ENCODE measurements around the gene RUNX1.

DNA sequence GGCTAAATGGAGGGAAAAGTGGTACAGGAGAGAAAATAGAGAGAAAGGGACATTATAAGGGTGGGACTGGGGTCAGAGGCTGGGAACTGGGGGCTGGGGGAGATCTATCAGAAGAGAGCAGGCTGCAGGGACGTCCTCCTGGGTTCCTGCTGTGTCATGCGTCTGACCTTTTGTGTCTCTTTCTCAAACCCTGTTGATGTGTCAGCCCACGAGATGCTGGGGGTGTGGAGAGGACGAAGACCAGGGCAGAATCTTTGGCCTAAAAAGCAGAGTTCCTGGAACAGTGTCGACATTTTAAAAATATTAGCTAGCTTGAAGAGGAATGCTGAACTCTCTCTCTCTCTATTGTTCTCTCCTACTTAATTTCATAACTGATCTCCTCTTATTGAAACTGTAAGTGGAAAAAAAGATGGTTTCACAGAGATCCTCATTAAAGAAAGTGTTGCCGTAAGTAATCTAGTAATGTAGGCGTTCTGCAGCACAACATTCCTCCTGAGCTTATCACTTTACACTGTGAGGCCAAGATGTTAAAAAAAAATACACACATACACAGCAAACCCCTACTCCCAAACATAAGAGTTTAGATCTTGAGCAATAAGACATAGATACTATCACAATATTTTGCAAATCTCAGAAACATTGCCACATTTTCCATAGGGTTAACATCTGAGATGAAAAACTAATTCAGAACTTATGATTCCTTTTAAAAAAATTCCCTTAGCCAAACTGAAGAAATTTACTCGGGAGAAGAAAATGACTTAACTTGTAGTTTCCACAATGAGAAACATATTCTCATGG, 52.6 kb downstream of the RUNX1 start:
- no peak for TF ChIP-seq POLR2AphosphoS5 (IDR thresholded peaks at IDR 0.05)
- TF ChIP-seq, protein P1, sequence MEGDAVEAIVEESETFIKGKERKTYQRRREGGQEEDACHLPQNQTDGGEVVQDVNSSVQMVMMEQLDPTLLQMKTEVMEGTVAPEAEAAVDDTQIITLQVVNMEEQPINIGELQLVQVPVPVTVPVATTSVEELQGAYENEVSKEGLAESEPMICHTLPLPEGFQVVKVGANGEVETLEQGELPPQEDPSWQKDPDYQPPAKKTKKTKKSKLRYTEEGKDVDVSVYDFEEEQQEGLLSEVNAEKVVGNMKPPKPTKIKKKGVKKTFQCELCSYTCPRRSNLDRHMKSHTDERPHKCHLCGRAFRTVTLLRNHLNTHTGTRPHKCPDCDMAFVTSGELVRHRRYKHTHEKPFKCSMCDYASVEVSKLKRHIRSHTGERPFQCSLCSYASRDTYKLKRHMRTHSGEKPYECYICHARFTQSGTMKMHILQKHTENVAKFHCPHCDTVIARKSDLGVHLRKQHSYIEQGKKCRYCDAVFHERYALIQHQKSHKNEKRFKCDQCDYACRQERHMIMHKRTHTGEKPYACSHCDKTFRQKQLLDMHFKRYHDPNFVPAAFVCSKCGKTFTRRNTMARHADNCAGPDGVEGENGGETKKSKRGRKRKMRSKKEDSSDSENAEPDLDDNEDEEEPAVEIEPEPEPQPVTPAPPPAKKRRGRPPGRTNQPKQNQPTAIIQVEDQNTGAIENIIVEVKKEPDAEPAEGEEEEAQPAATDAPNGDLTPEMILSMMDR (IDR thresholded peaks at IDR 0.05 in 8 of 11, conservative IDR thresholded peaks at IDR 0.05 in 3 of 11): no peak

Data from spleen (tissue), 7 donors.